OCI-LY1 (cell line): Measurements from ENCODE around the gene NXNL2.

Experiments
- CTCF ChIP-seq: fragments of 200-600 bp; sonication (generic), shearing (Covaris generic); IDR thresholded peaks from 2 replicates; pipeline ENCODE4 v1.5.1; 2017; ENCODE audit warnings: mild to moderate bottlenecking, antibody characterized with exemption, low read length, moderate library complexity, mixed read lengths
- EZH2 ChIP-seq: fragments of 200-600 bp; sonication (generic), shearing (Covaris generic); IDR thresholded peaks from 2 replicates; pipeline ENCODE4 v1.8.0; 2017; ENCODE audit warnings: borderline replicate concordance, mixed run types, mild to moderate bottlenecking, antibody characterized with exemption, low read length, moderate library complexity, mixed read lengths

GRCh38 chr9:88501086-88501485, 33.9 kb upstream of the NXNL2 start:
- TF ChIP-seq CTCF: no peak
- no peak for TF ChIP-seq EZH2
